Ascending aorta (tissue), 2 donors: ENCODE results near the gene SDK1. TPM values are rescaled to one million over a fixed set of nuclear protein-coding genes. Genes with fewer than 3 reads are reported as not detected.

ENCODE experiments used
- DNase-seq, 2 donors: peaks; one replicate each; pipeline ENCODE4 v3.0.0-alpha.2; 2019; ENCODE audit warnings: low spot score in 2 of 2
- H3K27ac ChIP-seq, 2 donors: fragments of 200-600 bp; sonication (generic); one replicate each; pipeline ENCODE4 v1.5.1; 2016 to 2017; ENCODE audit warnings: mild to moderate bottlenecking in 1 of 2
- H3K27me3 ChIP-seq: fragments of 200-600 bp; sonication (generic); one replicate; pipeline ENCODE4 v1.5.1; 2017
- H3K36me3 ChIP-seq, 2 donors: fragments of 200-600 bp; sonication (generic); one replicate each; pipeline ENCODE4 v1.5.1; 2016
- H3K4me1 ChIP-seq, 2 donors: fragments of 200-600 bp; sonication (generic); one replicate each; pipeline ENCODE4 v1.5.1; 2016 to 2017; ENCODE audit warnings: mild to moderate bottlenecking in 1 of 2
- H3K4me3 ChIP-seq, 2 donors: fragments of 200-600 bp; sonication (generic); one replicate each; pipeline ENCODE4 v1.5.1; 2016 to 2017; ENCODE audit warnings: mild to moderate bottlenecking in 1 of 2
- H3K9me3 ChIP-seq, 2 donors: fragments of 200-600 bp; sonication (generic); one replicate each; pipeline ENCODE4 v1.5.1; 2016
- CTCF ChIP-seq, 3 experiments: fragments of 200-600 bp in 2 of 3; fragments of 450-650 bp in 1 of 3; sonication (generic) in 2 of 3; IDR thresholded peaks; one replicate each; pipeline ENCODE4 v1.5.1; 2016 to 2019; ENCODE audit warnings: antibody characterized with exemption in 3 of 3, mild to moderate bottlenecking in 1 of 3, moderate library complexity in 1 of 3
- intact Hi-C: fragments of 100-400 bp; cut with DNase I; formaldehyde crosslinking; loops from one replicate; pipeline ENCODE4 v1.15.1; 2023
- total RNA-seq: library from RNA; depleted of rRNA; stranded (reverse); fragments of >200 nt; gene quantifications from one replicate; pipeline ENCODE4 v1.1.0, GENCODE V29; 2016

SDK1 gene
- total RNA-seq, 1 donor from 2014 or later = 13.3 TPM

DNA sequence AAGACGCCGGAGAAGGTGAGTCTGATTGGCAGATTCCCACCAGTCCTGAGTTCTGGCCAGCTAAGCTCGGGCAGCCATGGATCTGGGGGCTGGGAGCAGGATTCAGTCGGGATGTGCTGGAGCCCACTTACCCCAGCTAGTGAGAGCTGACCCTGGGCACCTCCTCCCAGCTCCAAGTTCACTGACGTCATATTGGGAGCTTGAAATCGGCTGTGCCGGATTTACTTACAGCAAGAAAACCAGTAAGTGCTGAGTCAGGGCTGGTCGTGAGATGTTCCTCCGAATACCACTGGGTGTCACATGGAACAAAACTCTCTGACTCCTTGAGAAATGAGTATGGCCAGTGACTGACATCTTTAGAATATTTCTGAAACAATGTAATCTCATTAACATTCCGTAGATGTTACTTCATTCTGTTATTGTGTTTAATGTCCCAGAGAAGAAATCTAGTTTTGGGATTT is 621.2 kb downstream of the SDK1 start:
- Histone ChIP-seq H3K27ac (no peak overlapping the region), H3K9me3 (no peaks in the 10 kb centered on the region), H3K4me1 (no peaks in the 10 kb centered on the region), H3K27me3 (no peaks in the 10 kb centered on the region), H3K36me3 (no peaks in the 10 kb centered on the region), H3K4me3 (no peak overlapping the region)
- DNase-seq = peak in 1 of 2 donors; percentile 71
- intact Hi-C loops = no loop called here
- TF ChIP-seq CTCF (IDR thresholded peaks at IDR 0.05) = peak in 1 of 3 experiments; percentile 28

- Histone ChIP-seq H3K4me3 (no peak overlapping the region), H3K9me3 (no peaks in the 10 kb centered on the region), H3K27me3 (no peaks in the 10 kb centered on the region), H3K27ac (no peak overlapping the region), H3K36me3 (no peaks in the 10 kb centered on the region), H3K4me1 (no peaks in the 10 kb centered on the region)
- TF ChIP-seq CTCF (IDR thresholded peaks at IDR 0.05) = no peak
- DNase-seq = no peak
- intact Hi-C loops = no loop called here
Measured at GRCh38 chr7:3923307-3923918, 622.4 kb downstream of the SDK1 start.

DNA sequence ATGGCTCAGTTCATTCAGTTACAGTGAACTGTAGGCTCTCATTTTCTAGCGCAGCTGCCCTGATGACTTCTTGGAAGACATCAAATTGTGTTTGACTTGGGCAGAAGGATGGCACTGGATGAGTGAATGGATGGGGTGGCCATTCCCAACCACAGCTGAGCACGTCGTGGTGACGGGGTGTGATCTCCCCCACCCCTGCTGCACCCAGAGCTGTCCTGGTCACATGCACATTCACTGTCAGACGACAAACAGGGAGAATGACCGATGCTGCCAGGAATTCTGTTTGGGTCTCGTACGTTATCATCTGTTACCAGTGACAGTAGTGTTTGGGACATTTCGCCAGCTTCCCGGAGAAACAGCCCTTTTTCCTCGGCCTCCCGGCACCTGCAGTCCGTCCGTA is 623.2 kb downstream of the SDK1 start:
- TF ChIP-seq CTCF (IDR thresholded peaks at IDR 0.05) = no peak
- no peaks in the 10 kb centered on the region for H3K4me1 ChIP-seq
- DNase-seq = no peak
- H3K27me3 ChIP-seq = no peaks in the 10 kb centered on the region
- no peak overlapping the region for H3K27ac ChIP-seq
- H3K4me3 ChIP-seq = no peak overlapping the region
- no peaks in the 10 kb centered on the region for H3K9me3 ChIP-seq
- intact Hi-C loops = no loop called here
- H3K36me3 ChIP-seq = no peaks in the 10 kb centered on the region

DNA sequence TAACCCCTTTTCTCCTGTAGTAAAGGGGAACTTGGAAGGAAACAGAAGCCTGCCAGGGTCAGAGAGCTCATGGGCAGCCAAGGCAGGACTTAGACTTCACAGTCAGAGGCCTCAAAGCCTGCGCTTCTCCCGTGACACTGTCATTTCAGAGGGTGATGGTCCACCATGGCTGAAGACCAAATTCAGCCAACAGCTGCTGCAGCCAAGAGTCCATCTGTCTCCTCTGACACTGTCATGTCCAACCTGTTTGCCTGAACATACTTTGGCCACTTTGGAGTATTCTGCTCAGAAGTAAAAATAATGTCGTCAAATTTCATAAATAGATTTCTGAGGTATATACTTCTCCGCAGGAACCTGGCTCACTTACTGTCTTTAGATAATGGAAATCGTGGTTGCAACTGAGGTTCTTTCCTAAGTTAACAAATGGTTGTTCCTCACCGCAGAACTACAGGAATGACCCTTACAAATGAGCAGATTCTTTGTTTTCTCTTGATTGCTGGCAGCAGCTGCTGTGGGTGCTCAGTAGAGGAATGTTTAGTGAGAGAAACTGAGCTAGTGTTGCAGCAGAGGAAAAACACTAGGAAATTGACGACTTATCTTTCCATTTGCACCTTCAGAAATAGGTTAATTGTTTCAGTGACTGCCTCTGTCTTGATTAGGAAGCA is 626.5 kb downstream of the SDK1 start:
- no peak overlapping the region for H3K4me3 ChIP-seq
- no peak for TF ChIP-seq CTCF (IDR thresholded peaks at IDR 0.05)
- no peak overlapping the region for H3K27ac ChIP-seq
- H3K9me3 ChIP-seq = no peaks in the 10 kb centered on the region
- DNase-seq = no peak
- H3K27me3 ChIP-seq = no peaks in the 10 kb centered on the region
- intact Hi-C loops = no loop called here
- no peaks in the 10 kb centered on the region for H3K4me1 ChIP-seq
- no peaks in the 10 kb centered on the region for H3K36me3 ChIP-seq

DNA sequence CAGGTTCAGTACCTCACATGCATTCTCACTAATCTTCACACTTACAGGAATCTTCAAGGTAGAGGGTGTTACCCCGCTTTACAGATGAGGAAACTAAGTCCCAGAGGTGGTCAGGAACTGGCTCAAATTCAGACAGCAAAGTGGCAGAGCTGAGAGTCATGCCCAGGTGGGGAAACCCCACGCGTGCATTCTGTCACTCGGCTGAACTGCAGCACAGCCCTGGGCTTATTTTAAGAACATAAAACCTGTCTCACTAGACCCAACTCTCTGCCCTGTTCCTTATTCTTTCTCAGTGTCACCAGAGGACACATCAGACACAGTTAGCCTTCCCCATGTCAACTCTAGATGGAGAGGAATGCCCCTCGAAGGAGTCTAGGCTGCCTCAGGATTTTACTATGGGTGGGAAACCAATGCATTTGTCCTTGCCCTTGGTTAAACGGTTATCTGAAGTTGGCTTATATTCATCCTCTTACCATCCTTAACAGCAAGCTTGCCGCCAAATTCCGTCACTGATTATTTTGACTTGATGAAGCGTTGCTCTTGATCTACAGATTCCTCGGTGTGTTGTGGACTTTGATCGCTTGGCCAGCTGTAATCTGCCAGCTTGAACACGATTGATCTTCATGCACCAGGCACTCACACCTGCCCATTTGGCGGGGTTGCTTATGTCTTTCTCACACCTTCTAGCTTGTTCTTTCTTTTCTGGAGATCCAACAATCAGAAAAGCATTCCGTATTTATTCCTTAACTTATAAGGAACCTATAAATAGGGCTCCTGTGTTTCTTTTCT is 627.9 kb downstream of the SDK1 start:
- no peak overlapping the region for H3K4me3 ChIP-seq
- DNase-seq = no peak
- H3K36me3 ChIP-seq = no peaks in the 10 kb centered on the region
- no peaks in the 10 kb centered on the region for H3K27me3 ChIP-seq
- no peaks in the 10 kb centered on the region for H3K4me1 ChIP-seq
- no peak overlapping the region for H3K27ac ChIP-seq
- TF ChIP-seq CTCF (IDR thresholded peaks at IDR 0.05) = no peak
- intact Hi-C loops = no loop called here
- no peaks in the 10 kb centered on the region for H3K9me3 ChIP-seq
